ENCODE data around the gene TMEM89.

GRCh38 chr3:48631516-48632448 lies 10.2 kb upstream of the TMEM89 start:
- TF ChIP-seq POLR2AphosphoS2 (conservative IDR thresholded peaks at IDR 0.05; ENCODE audit: low read length) (no peak), CTCF (IDR thresholded peaks at IDR 0.05) (no peak), ZNF302 (CRISPR knock-in tag; IDR thresholded peaks at IDR 0.05) (no peak), REST (IDR thresholded peaks at IDR 0.05) (no peak), PBX3 (IDR thresholded peaks at IDR 0.05) (no peak), RAD21 (conservative IDR thresholded peaks at IDR 0.05 in 1 of 2, IDR thresholded peaks at IDR 0.05 in 1 of 2) (no peak), CBX2 (IDR thresholded peaks at IDR 0.05; ENCODE audit: borderline replicate concordance, low read depth) (no peak), KDM1A (IDR thresholded peaks at IDR 0.05; ENCODE audit: low read depth) (no peak), POLR2A (IDR thresholded peaks at IDR 0.05; ENCODE audit: low read length) (no peak)
